Gastrocnemius medialis (tissue), 4 donors: Measurements from ENCODE around the gene RTN3. TPM values are rescaled to one million over a fixed set of nuclear protein-coding genes. Genes with fewer than 3 reads are reported as not detected.
A peak's percentile ranks its signal among the peaks of the same experiment; 100 is the strongest.

Experiments
- ATAC-seq, 2 donors: fragments of 150-250 bp; one replicate each; pipeline ENCODE4 v1.9.1; 2016
- DNase-seq, 2 donors: peaks; one replicate each; pipeline ENCODE4 v3.0.0-alpha.2; 2019
- H3K27ac ChIP-seq, 4 donors: fragments of 200-600 bp; sonication (generic); 1 replicate in 1 of 4; 2 replicates in 3 of 4; pipeline ENCODE4 v1.5.1; 2016 to 2018; ENCODE audit warnings: mild to moderate bottlenecking in 2 of 4, moderate library complexity in 1 of 4
- H3K27me3 ChIP-seq, 3 donors: fragments of 200-600 bp; sonication (generic) in 2 of 3; 1 replicate in 1 of 3; 2 replicates in 2 of 3; pipeline versions ENCODE4 v1.5.1 to v1.6.0; 2016 to 2019; ENCODE audit warnings: mild to moderate bottlenecking in 1 of 3, moderate library complexity in 1 of 3
- H3K36me3 ChIP-seq, 2 donors: fragments of 200-600 bp; sonication (generic) in 1 of 2; one replicate each; pipeline ENCODE4 v1.5.1; 2017 to 2018
- H3K4me1 ChIP-seq, 2 donors: fragments of 200-600 bp; sonication (generic) in 1 of 2; one replicate each; pipeline ENCODE4 v1.5.1; 2016 to 2017; ENCODE audit warnings: mild to moderate bottlenecking in 2 of 2
- H3K4me3 ChIP-seq, 4 donors: fragments of 200-600 bp; sonication (generic) in 3 of 4; 1 replicate in 1 of 4; 2 replicates in 3 of 4; pipeline ENCODE4 v1.5.1; 2016 to 2019; ENCODE audit warnings: mild to moderate bottlenecking in 2 of 4
- H3K9me3 ChIP-seq, 3 donors: fragments of 200-600 bp; sonication (generic) in 2 of 3; 1 replicate in 1 of 3; 2 replicates in 2 of 3; pipeline ENCODE4 v1.5.1; 2016 to 2019
- CTCF ChIP-seq, 5 experiments: fragments of 450-650 bp in 3 of 5; fragments of 200-600 bp in 2 of 5; sonication (generic) in 2 of 5; IDR thresholded peaks in 4 of 5; conservative IDR thresholded peaks in 1 of 5; 1 replicate in 4 of 5; 2 replicates in 1 of 5; pipeline ENCODE4 v1.5.1; 2016 to 2019; ENCODE audit warnings: antibody characterized with exemption in 5 of 5, mild to moderate bottlenecking in 3 of 5, moderate library complexity in 3 of 5
- POLR2A ChIP-seq, 2 donors: fragments of 450-650 bp; IDR thresholded peaks; one replicate each; pipeline ENCODE4 v1.6.1; 2017; ENCODE audit warnings: antibody characterized with exemption in 2 of 2, mild to moderate bottlenecking in 2 of 2, moderate library complexity in 2 of 2
- in situ Hi-C, 4 donors: fragments of 200-750 bp; cut with MboI; loops; one replicate each; pipeline versions ENCODE4 v1.15.0 to v1.8.0; 2017; ENCODE audit warnings: low sequenced_read_pairs in 4 of 4
- intact Hi-C: fragments of 100-400 bp; cut with DNase I; formaldehyde crosslinking; loops from one replicate; pipeline ENCODE4 v1.15.1; 2023; ENCODE audit warnings: low total_unique reads
- total RNA-seq, 4 donors: library from RNA; depleted of rRNA; stranded (reverse); fragments of >200 nt; gene quantifications; one replicate each; pipeline versions ENCODE4 v1.1.0 to v1.2.3, GENCODE V29; 2016

Gene RTN3
- total RNA-seq, 4 donors from 2014 or later, result 45.5 to 112 (median 86.0) TPM

- ATAC-seq, result peak; percentile 50 to 53
Measured at GRCh38 chr11:63670433-63671321, 10.6 kb upstream of the RTN3 start.

GRCh38 chr11:63671322-63672155 lies 9.8 kb upstream of the RTN3 start, which contains the start of gene ATL3:
Gene ATL3, minus strand, starts transcription at chr11:63671376. Its CDS starts 41 bp downstream, at chr11:63671335.
- Histone ChIP-seq H3K4me1 (peaks cover 46 to 48% of the 10 kb centered on the region in 2 donors), H3K4me3 (peak within 1 kb of the TSS; percentile 78 to 92 (median 85)), H3K9me3 (no peaks in the 10 kb centered on the region), H3K27me3 (no peaks in the 10 kb centered on the region), H3K27ac (peak within 1 kb of the TSS; percentile 96 to 98 (median 97)), H3K36me3 (no peaks in the 10 kb centered on the region)
- peak; percentile 97 to 98 for DNase-seq
- in situ Hi-C loops, result loop anchor here in 1 of 4 donors (10.0 kb wide), 1 partner anchor 63 kb away; no protein-coding TSS in a partner anchor
- ATAC-seq, result peak; percentile 88 to 91
- intact Hi-C loops, result loop anchor here (1.0 to 10.0 kb wide), 5 partner anchors 10 to 513 kb away; partner anchors contain the start of genes RTN3 and STIP1
- peak; percentile 75 for TF ChIP-seq POLR2A (IDR thresholded peaks at IDR 0.05)
- TF ChIP-seq CTCF (IDR thresholded peaks at IDR 0.05 in 4 of 5, conservative IDR thresholded peaks at IDR 0.05 in 1 of 5), result peak in 2 of 5 experiments; percentile 12 to 23

More at GRCh38 chr11:63670433-63671321, 10.6 kb upstream of the RTN3 start:
- H3K4me1 ChIP-seq, result peaks cover 50 to 52% of the 10 kb centered on the region in 2 donors
- intact Hi-C loops, result loop anchor here (1.0 to 10.0 kb wide), 5 partner anchors 11 to 514 kb away; partner anchors contain the start of genes RTN3 and STIP1
- TF ChIP-seq POLR2A (IDR thresholded peaks at IDR 0.05) (no peak), CTCF (IDR thresholded peaks at IDR 0.05 in 4 of 5, conservative IDR thresholded peaks at IDR 0.05 in 1 of 5) (peak; percentile 17 to 54 (median 45))
- H3K9me3 ChIP-seq, result no peaks in the 10 kb centered on the region
- in situ Hi-C loops, result loop anchor here in 1 of 4 donors (10.0 kb wide), 1 partner anchor 64 kb away; no protein-coding TSS in a partner anchor
- no peaks in the 10 kb centered on the region for H3K27me3 ChIP-seq
- no peaks in the 10 kb centered on the region for H3K36me3 ChIP-seq
- DNase-seq, result peak; percentile 27 to 58
- H3K4me3 ChIP-seq, result peak overlapping the region; percentile 78 to 92 (median 85)
- peak overlapping the region; percentile 96 to 98 (median 97) for H3K27ac ChIP-seq

- H3K27me3 ChIP-seq, result no peaks in the 10 kb centered on the region
- H3K36me3 ChIP-seq, result no peaks in the 10 kb centered on the region
- DNase-seq, result no peak
- no peak for TF ChIP-seq POLR2A (IDR thresholded peaks at IDR 0.05)
- no peak for TF ChIP-seq CTCF (IDR thresholded peaks at IDR 0.05 in 4 of 5, conservative IDR thresholded peaks at IDR 0.05 in 1 of 5)
- no peak for ATAC-seq
- peaks cover 40 to 42% of the 10 kb centered on the region in 2 donors for H3K4me1 ChIP-seq
- intact Hi-C loops, result loop anchor here (10.0 kb wide), 2 partner anchors 273 to 513 kb away; partner anchors contain the start of gene STIP1
- H3K4me3 ChIP-seq, result peak overlapping the region in 1 of 4 donors; percentile 92
- in situ Hi-C loops, result loop anchor here in 1 of 4 donors (10.0 kb wide), 1 partner anchor 63 kb away; no protein-coding TSS in a partner anchor
- no peaks in the 10 kb centered on the region for H3K9me3 ChIP-seq
- H3K27ac ChIP-seq, result peak overlapping the region; percentile 96 to 98 (median 97)
Measured at GRCh38 chr11:63672156-63672463, 9.2 kb upstream of the RTN3 start.

GRCh38 chr11:63672936-63673539 lies 8.3 kb upstream of the RTN3 start:
- H3K4me3 ChIP-seq, result no peak overlapping the region
- peaks cover 31 to 33% of the 10 kb centered on the region in 2 donors for H3K4me1 ChIP-seq
- H3K27ac ChIP-seq, result peak overlapping the region; percentile 96 to 98 (median 97)
- no peak for TF ChIP-seq CTCF (IDR thresholded peaks at IDR 0.05 in 4 of 5, conservative IDR thresholded peaks at IDR 0.05 in 1 of 5)
- TF ChIP-seq POLR2A (IDR thresholded peaks at IDR 0.05), result no peak
- DNase-seq (no peak), ATAC-seq (no peak)
- H3K36me3 ChIP-seq, result no peaks in the 10 kb centered on the region
- H3K9me3 ChIP-seq, result no peaks in the 10 kb centered on the region
- in situ Hi-C loops, result loop anchor here in 1 of 4 donors (10.0 kb wide), 1 partner anchor 62 kb away; no protein-coding TSS in a partner anchor
- H3K27me3 ChIP-seq, result no peaks in the 10 kb centered on the region
- intact Hi-C loops, result loop anchor here (10.0 kb wide), 2 partner anchors 272 to 512 kb away; partner anchors contain the start of gene STIP1
